A549 (cell line): ENCODE results near the gene MARCHF6.

Experiments used
- CEBPB ChIP-seq, 2 experiments: fragments of >200 bp in 1 of 2; sonication (Bioruptor Twin) in 1 of 2; formaldehyde crosslinking in 1 of 2; IDR thresholded peaks; 2 replicates each; pipeline ENCODE4 v1.6.1; 2012 to 2016
- CHD2 ChIP-seq: fragments of 150-350 bp; IDR thresholded peaks from 2 replicates; pipeline ENCODE4 v1.6.1; 2014; ENCODE audit warnings: low read length; ENCODE audit not compliant: partially characterized antibody
- JUN ChIP-seq, 2 experiments: fragments of >200 bp; sonication (Bioruptor Twin); formaldehyde crosslinking; IDR thresholded peaks; 2 replicates in 1 of 2; 3 replicates in 1 of 2; pipeline ENCODE4 v1.6.1; 2016 to 2017
- NFE2L2 ChIP-seq: fragments of 150-350 bp; conservative IDR thresholded peaks from 2 replicates; pipeline ENCODE4 v1.6.1; 2014; ENCODE audit warnings: low read length
- POLR2A ChIP-seq: IDR thresholded peaks from 2 replicates; pipeline ENCODE4 v1.6.1; 2012; ENCODE audit warnings: mild to moderate bottlenecking, low read length
- ZFP36 ChIP-seq: fragments of 450-650 bp; IDR thresholded peaks from 2 replicates; pipeline ENCODE4 v1.6.1; 2014; ENCODE audit warnings: borderline replicate concordance; ENCODE audit not compliant: partially characterized antibody
- ZNF302 ChIP-seq: fragments of 250-450 bp; sonication (Bioruptor Pico); IDR thresholded peaks from 2 replicates; pipeline ENCODE4 v1.9.0; 2021; ENCODE audit warnings: inconsistent platforms, mild to moderate bottlenecking, moderate library complexity
- TF ChIP-seq, protein P1 (sequence below): fragments of >200 bp; sonication (Bioruptor Twin); formaldehyde crosslinking; IDR thresholded peaks from 3 replicates; pipeline ENCODE4 v1.5.1; 2016
- TF ChIP-seq, protein P2 (sequence below): fragments of 250-450 bp; sonication (Bioruptor Pico); IDR thresholded peaks from 2 replicates; pipeline ENCODE4 v1.5.0; 2021; ENCODE audit warnings: mild to moderate bottlenecking, moderate library complexity, borderline replicate concordance

DNA sequence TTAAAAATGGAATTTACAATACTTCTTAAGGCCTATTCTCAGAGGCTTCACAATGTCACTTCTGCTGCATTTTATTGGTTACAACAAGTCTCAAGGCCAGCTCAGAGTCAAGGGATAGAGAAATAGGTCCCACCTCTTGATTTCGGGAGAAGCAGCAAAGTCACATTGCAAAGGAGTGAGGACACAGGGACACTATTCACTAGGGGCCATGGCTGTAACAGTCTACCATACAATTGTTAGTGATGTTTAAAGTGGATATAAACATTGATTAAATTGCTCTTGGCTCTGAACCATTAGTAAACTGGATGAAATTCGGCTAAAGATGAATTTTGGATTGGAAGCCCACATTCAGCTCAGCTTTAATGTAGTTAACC, 24.1 kb upstream of the MARCHF6 start:
- TF ChIP-seq, protein P1, sequence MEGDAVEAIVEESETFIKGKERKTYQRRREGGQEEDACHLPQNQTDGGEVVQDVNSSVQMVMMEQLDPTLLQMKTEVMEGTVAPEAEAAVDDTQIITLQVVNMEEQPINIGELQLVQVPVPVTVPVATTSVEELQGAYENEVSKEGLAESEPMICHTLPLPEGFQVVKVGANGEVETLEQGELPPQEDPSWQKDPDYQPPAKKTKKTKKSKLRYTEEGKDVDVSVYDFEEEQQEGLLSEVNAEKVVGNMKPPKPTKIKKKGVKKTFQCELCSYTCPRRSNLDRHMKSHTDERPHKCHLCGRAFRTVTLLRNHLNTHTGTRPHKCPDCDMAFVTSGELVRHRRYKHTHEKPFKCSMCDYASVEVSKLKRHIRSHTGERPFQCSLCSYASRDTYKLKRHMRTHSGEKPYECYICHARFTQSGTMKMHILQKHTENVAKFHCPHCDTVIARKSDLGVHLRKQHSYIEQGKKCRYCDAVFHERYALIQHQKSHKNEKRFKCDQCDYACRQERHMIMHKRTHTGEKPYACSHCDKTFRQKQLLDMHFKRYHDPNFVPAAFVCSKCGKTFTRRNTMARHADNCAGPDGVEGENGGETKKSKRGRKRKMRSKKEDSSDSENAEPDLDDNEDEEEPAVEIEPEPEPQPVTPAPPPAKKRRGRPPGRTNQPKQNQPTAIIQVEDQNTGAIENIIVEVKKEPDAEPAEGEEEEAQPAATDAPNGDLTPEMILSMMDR, result no peak
- TF ChIP-seq NFE2L2 (no peak), JUN (IDR thresholded peaks at IDR 0.05) (no peak), POLR2A (no peak), CHD2 (no peak), ZFP36 (no peak), CEBPB (IDR thresholded peaks at IDR 0.05) (no peak), ZNF302 (CRISPR knock-in tag) (no peak)
- TF ChIP-seq, protein P2, sequence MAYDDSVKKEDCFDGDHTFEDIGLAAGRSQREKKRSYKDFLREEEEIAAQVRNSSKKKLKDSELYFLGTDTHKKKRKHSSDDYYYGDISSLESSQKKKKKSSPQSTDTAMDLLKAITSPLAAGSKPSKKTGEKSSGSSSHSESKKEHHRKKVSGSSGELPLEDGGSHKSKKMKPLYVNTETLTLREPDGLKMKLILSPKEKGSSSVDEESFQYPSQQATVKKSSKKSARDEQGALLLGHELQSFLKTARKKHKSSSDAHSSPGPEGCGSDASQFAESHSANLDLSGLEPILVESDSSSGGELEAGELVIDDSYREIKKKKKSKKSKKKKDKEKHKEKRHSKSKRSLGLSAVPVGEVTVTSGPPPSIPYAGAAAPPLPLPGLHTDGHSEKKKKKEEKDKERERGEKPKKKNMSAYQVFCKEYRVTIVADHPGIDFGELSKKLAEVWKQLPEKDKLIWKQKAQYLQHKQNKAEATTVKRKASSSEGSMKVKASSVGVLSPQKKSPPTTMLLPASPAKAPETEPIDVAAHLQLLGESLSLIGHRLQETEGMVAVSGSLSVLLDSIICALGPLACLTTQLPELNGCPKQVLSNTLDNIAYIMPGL (CRISPR knock-in tag), result no peak
